DND-41 (cell line): Measurements from ENCODE around the gene CD79A.

Experiments
- EZH2 ChIP-seq: IDR thresholded peaks from 3 replicates; pipeline ENCODE4 v1.6.1; 2012; ENCODE audit warnings: borderline replicate concordance, low read depth, mild to moderate bottlenecking, moderate library complexity, low read length, inconsistent platforms; ENCODE audit not compliant: severe bottlenecking
- TF ChIP-seq, protein P1 (sequence below): IDR thresholded peaks from 2 replicates; pipeline ENCODE4 v1.5.1; 2012; ENCODE audit warnings: borderline replicate concordance, low read length, moderate library complexity, mild to moderate bottlenecking; ENCODE audit not compliant: poor library complexity, severe bottlenecking; ENCODE audit errors: extremely low read depth

DNA sequence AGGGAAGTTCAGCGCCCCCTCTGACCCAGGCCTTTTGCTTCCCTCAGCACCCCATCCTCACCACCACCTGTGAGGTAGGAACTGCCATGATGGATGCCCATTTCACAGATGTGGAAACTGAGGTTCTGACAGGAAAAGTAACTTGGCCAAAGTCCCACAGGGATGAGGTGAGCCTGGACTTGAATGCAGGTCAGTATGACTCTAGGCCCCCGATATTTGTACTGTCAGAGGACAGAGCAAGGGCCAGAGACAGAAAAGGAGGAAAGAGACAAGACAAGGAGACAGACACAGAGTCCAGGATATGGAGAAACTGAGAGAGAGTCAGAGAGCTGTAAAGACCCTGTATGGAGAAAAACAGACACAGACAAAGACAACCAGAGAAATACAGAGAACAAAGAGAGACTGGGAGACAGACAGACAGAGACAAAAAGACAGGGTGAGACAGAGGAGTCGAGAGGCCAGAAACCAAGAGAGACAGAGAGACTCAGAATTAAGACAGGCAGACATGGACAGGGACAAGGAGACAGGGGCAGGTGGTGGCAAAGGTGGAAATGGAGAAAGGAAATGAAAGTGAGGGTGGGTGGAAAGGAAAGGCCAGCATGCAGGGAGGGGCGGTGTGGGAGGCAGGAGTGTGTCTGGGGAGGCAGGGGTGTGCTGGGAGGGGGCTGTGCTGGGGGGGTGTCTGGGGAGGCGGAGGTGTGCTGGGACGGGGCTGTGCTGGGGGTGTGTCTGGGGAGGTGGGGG is 46.1 kb downstream of the CD79A start:
- TF ChIP-seq, protein P1, sequence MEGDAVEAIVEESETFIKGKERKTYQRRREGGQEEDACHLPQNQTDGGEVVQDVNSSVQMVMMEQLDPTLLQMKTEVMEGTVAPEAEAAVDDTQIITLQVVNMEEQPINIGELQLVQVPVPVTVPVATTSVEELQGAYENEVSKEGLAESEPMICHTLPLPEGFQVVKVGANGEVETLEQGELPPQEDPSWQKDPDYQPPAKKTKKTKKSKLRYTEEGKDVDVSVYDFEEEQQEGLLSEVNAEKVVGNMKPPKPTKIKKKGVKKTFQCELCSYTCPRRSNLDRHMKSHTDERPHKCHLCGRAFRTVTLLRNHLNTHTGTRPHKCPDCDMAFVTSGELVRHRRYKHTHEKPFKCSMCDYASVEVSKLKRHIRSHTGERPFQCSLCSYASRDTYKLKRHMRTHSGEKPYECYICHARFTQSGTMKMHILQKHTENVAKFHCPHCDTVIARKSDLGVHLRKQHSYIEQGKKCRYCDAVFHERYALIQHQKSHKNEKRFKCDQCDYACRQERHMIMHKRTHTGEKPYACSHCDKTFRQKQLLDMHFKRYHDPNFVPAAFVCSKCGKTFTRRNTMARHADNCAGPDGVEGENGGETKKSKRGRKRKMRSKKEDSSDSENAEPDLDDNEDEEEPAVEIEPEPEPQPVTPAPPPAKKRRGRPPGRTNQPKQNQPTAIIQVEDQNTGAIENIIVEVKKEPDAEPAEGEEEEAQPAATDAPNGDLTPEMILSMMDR, result no peak
- no peak for TF ChIP-seq EZH2
